UCSD-AML1 (cell line): ENCODE results near the gene TNNI2.
"Not testable (repeated sequence)": the region's sequence is repeated elsewhere in the genome, so short reads cannot be mapped to it uniquely, and the experiment has no call there.

Experiments
- DNase-seq: peaks from one replicate; lab custom pipeline; 2025; ENCODE audit not compliant: unreplicated experiment; lab: John Stamatoyannopoulos, UW

The TNNI2 gene

GRCh38 chr11:1838426-1839144 lies at the start of gene TNNI2:
Gene TNNI2 (plus strand): TSS chr11:1838981. CDS start chr11:1839697, 716 bp downstream.
- no peak for DNase-seq

- no peak for DNase-seq
Measured at GRCh38 chr11:1791912-1792311, 46.9 kb upstream of the TNNI2 start.

GRCh38 chr11:1792461-1792860 lies 46.3 kb upstream of the TNNI2 start:
- DNase-seq = peak; percentile 58

- no peak for DNase-seq
Measured at GRCh38 chr11:1793081-1793480, 45.7 kb upstream of the TNNI2 start.

GRCh38 chr11:1796413-1797011 lies 42.3 kb upstream of the TNNI2 start:
- no peak for DNase-seq

- no peak for DNase-seq
Measured at GRCh38 chr11:1797391-1798125, 41.2 kb upstream of the TNNI2 start.

- no peak for DNase-seq
Measured at GRCh38 chr11:1803246-1803645, 35.5 kb upstream of the TNNI2 start.

- not testable (repeated sequence) for DNase-seq
Measured at GRCh38 chr11:1803835-1804519, 34.8 kb upstream of the TNNI2 start.

- no peak for DNase-seq
Measured at GRCh38 chr11:1805525-1805924, 33.3 kb upstream of the TNNI2 start.

GRCh38 chr11:1807264-1807995 lies 31.4 kb upstream of the TNNI2 start:
- DNase-seq = no peak

- peak; percentile 39 for DNase-seq
Measured at GRCh38 chr11:1810761-1811160, 28.0 kb upstream of the TNNI2 start.

GRCh38 chr11:1812274-1812673 lies 26.5 kb upstream of the TNNI2 start:
- DNase-seq = no peak

GRCh38 chr11:1812801-1813200 lies 26.0 kb upstream of the TNNI2 start:
- DNase-seq = no peak

- not testable (repeated sequence) for DNase-seq
Measured at GRCh38 chr11:1813356-1813755, 25.4 kb upstream of the TNNI2 start.

- DNase-seq = no peak
Measured at GRCh38 chr11:1814691-1815090, 24.1 kb upstream of the TNNI2 start.

GRCh38 chr11:1815311-1815710 lies 23.5 kb upstream of the TNNI2 start:
- no peak for DNase-seq

GRCh38 chr11:1815751-1816150 lies 23.0 kb upstream of the TNNI2 start:
- no peak for DNase-seq

- DNase-seq = no peak
Measured at GRCh38 chr11:1817000-1817399, 21.8 kb upstream of the TNNI2 start.

- no peak for DNase-seq
Measured at GRCh38 chr11:1817511-1817910, 21.3 kb upstream of the TNNI2 start.

- no peak for DNase-seq
Measured at GRCh38 chr11:1819074-1819473, 19.7 kb upstream of the TNNI2 start.
